K562 (cell line): Measurements from ENCODE around the gene NPB. TPM values are rescaled to one million over a fixed set of nuclear protein-coding genes. Genes with fewer than 3 reads are reported as not detected.
A peak's percentile ranks its signal among the peaks of the same experiment; 100 is the strongest.

ENCODE experiments used
- ATAC-seq: fragments of 200-7000 bp; cut with Tn5 transposase; 3 replicates; pipeline ENCODE4 v1.9.1; 2020; ENCODE audit warnings: moderate library complexity
- BruUV-seq: library from RNA; stranded (reverse); fragments of 400-500 nt; replicated peaks from 2 replicates; lab custom pipeline; 2021; lab: Mats Ljungman, UMichigan
- CTCF ChIA-PET: fragments of 300-600 bp; formaldehyde crosslinking; extraction: SDS; loops from one replicate; lab custom pipeline; 2021; ENCODE audit warnings: low intra/inter-chr PET ratio; lab: Yijun Ruan, JAX
- POLR2A ChIA-PET: fragments of 300-600, 350-650 bp; sonication (Branson Sonifier 250); formaldehyde crosslinking; extraction: SDS; loops from one replicate; lab custom pipeline; 2021; ENCODE audit warnings: antibody characterized with exemption, inconsistent platforms; lab: Yijun Ruan, JAX
- DNase-seq, 4 experiments: peaks; one replicate each; pipeline versions ENCODE4 v3.0.0 to v3.0.0-alpha.2; 2011 to 2018; ENCODE audit warnings: low spot score in 3 of 4, mixed read lengths in 3 of 4; ENCODE audit errors: extremely low read depth in 1 of 4
- FAIRE-seq: peaks from 2 replicates; lab custom pipeline; 2011; peaks lifted over from hg19 to GRCh38; lab: Jason Lieb, UNC
- H2AFZ ChIP-seq: 2 replicates; pipeline ENCODE4 v1.6.0; 2011; ENCODE audit warnings: low read depth, low read length, control low read depth, inconsistent platforms
- H3K27ac ChIP-seq: fragments of 200-600 bp; 3 replicates; pipeline ENCODE4 v1.8.0; 2011; ENCODE audit warnings: low read depth, mild to moderate bottlenecking, control low read depth, inconsistent platforms, low read length, moderate library complexity, mixed read lengths; ENCODE audit errors: extremely low read depth
- H3K27me3 ChIP-seq, 2 experiments: fragments of 300-600 bp in 1 of 2; 2 replicates in 1 of 2; 3 replicates in 1 of 2; pipeline versions ENCODE4 v1.6.0 to v1.8.0; 2011; ENCODE audit warnings: inconsistent platforms in 2 of 2, low read length in 2 of 2, mild to moderate bottlenecking in 1 of 2, mixed read lengths in 1 of 2, moderate library complexity in 1 of 2; ENCODE audit not compliant: control insufficient read depth in 2 of 2, insufficient read depth in 2 of 2
- H3K36me3 ChIP-seq: fragments of 300-600 bp; 3 replicates; pipeline ENCODE4 v1.8.0; 2011; ENCODE audit warnings: mild to moderate bottlenecking, low read length, inconsistent platforms; ENCODE audit not compliant: control insufficient read depth, insufficient read depth
- H3K4me1 ChIP-seq, 2 experiments: fragments of 200-600 bp in 1 of 2; replicated peaks in 1 of 2; 2 replicates in 1 of 2; 3 replicates in 1 of 2; pipeline versions ENCODE4 v1.5.1 to v1.8.0; 2011; ENCODE audit warnings: inconsistent platforms in 2 of 2, low read length in 2 of 2, mild to moderate bottlenecking in 1 of 2, mixed read lengths in 1 of 2, moderate library complexity in 1 of 2; ENCODE audit not compliant: control insufficient read depth in 2 of 2, insufficient read depth in 2 of 2
- H3K4me2 ChIP-seq: 2 replicates; pipeline ENCODE4 v1.6.1; 2011; ENCODE audit warnings: low read length, control low read depth, inconsistent platforms, mixed read lengths; ENCODE audit not compliant: insufficient read depth
- H3K4me3 ChIP-seq: fragments of 200-600 bp; sonication (generic), shearing (Covaris generic); 2 replicates; pipeline ENCODE4 v1.5.1; 2016; ENCODE audit warnings: control low read depth, inconsistent platforms
- H3K79me2 ChIP-seq: fragments of 200-600 bp; 3 replicates; pipeline ENCODE4 v1.8.0; 2011; ENCODE audit warnings: low read length, inconsistent platforms; ENCODE audit not compliant: control insufficient read depth, insufficient read depth
- H3K9ac ChIP-seq, 2 experiments: 2 replicates each; pipeline versions ENCODE4 v1.6.0 to v1.6.1; 2011; ENCODE audit warnings: low read depth in 2 of 2, low read length in 2 of 2, control low read depth in 1 of 2, inconsistent platforms in 1 of 2, mild to moderate bottlenecking in 1 of 2, mixed read lengths in 1 of 2; ENCODE audit not compliant: insufficient read depth in 1 of 2
- H3K9me1 ChIP-seq: one replicate; pipeline ENCODE4 v1.6.0; 2011; ENCODE audit warnings: inconsistent platforms, mild to moderate bottlenecking, low read length, moderate library complexity; ENCODE audit not compliant: control insufficient read depth, insufficient read depth
- H3K9me3 ChIP-seq: replicated peaks from 2 replicates; pipeline ENCODE4 v1.5.1; 2011; ENCODE audit warnings: low read depth, low read length, inconsistent platforms; ENCODE audit not compliant: control insufficient read depth, insufficient read depth
- H4K20me1 ChIP-seq: replicated peaks from 2 replicates; pipeline ENCODE4 v1.6.1; 2011; ENCODE audit warnings: low read length, inconsistent platforms, mixed read lengths; ENCODE audit not compliant: control insufficient read depth, insufficient read depth
- CXXC5 ChIP-seq: fragments of 250-450 bp; sonication (Bioruptor Pico); IDR thresholded peaks from 2 replicates; pipeline ENCODE4 v1.8.0; 2022; ENCODE audit warnings: inconsistent platforms, mild to moderate bottlenecking, moderate library complexity
- FOXJ2 ChIP-seq: fragments of 200-800 bp; sonication (Bioruptor generic); IDR thresholded peaks from 2 replicates; pipeline ENCODE4 v1.6.1; 2016; ENCODE audit warnings: missing genetic modification characterization, missing compliant biosample characterization
- GABPB1 ChIP-seq: sonication (generic); formaldehyde crosslinking; IDR thresholded peaks from 2 replicates; pipeline ENCODE4 v1.8.0; 2022; ENCODE audit warnings: mild to moderate bottlenecking, missing genetic modification reagents
- MTA3 ChIP-seq: fragments of 450-650 bp; formaldehyde crosslinking; IDR thresholded peaks from 2 replicates; pipeline ENCODE4 v1.6.1; 2017; ENCODE audit warnings: mild to moderate bottlenecking, borderline replicate concordance
- POLR2A ChIP-seq: fragments of 450-650 bp; conservative IDR thresholded peaks from 2 replicates; pipeline ENCODE4 v1.6.1; 2016
- POLR2AphosphoS2 ChIP-seq: IDR thresholded peaks from 2 replicates; pipeline ENCODE4 v1.6.1; 2012; ENCODE audit warnings: low read length, improper control_type of control experiment
- POLR2G ChIP-seq: fragments of 200-400 bp; formaldehyde crosslinking; IDR thresholded peaks from 2 replicates; pipeline ENCODE4 v1.6.1; 2017; ENCODE audit warnings: low read depth, mild to moderate bottlenecking, antibody characterized with exemption, low read length, moderate library complexity
- RBFOX2 ChIP-seq: fragments of 200-400 bp; formaldehyde crosslinking; IDR thresholded peaks from 2 replicates; pipeline ENCODE4 v1.6.1; 2017; ENCODE audit warnings: low read depth, mild to moderate bottlenecking, low read length, moderate library complexity
- SUPT5H ChIP-seq: fragments of 450-650 bp; IDR thresholded peaks from 2 replicates; pipeline ENCODE4 v1.6.1; 2016
- ZNF3 ChIP-seq: fragments of 250-450 bp; sonication (Bioruptor Pico); IDR thresholded peaks from 2 replicates; pipeline ENCODE4 v1.5.0; 2021; ENCODE audit warnings: mild to moderate bottlenecking, moderate library complexity
- ZNF57 ChIP-seq: fragments of 450-650 bp; formaldehyde crosslinking; IDR thresholded peaks from 2 replicates; pipeline ENCODE4 v1.4.0; 2020; ENCODE audit warnings: mild to moderate bottlenecking, moderate library complexity
- ZNF764 ChIP-seq: fragments of 250-450 bp; sonication (Bioruptor Pico); IDR thresholded peaks from 2 replicates; pipeline ENCODE4 v1.4.0; 2020; ENCODE audit warnings: low read depth, mild to moderate bottlenecking, moderate library complexity
- ZNF780A ChIP-seq: fragments of 250-450 bp; sonication (Bioruptor Pico); IDR thresholded peaks from 2 replicates; pipeline ENCODE4 v1.5.0; 2021; ENCODE audit warnings: mild to moderate bottlenecking
- WGBS: fragments of 100-300 bp; shearing (Covaris generic); methylation state at CpG from one replicate; pipeline ENCODE4 v1.1.6; 2016; ENCODE audit warnings: low coverage, mixed read lengths; ENCODE audit not compliant: insufficient coverage; ENCODE audit errors: missing lambda C conversion rate; 5-methylcytosine and 5-hydroxymethylcytosine counted together
- in situ Hi-C: fragments of 300-500 bp; cut with MboI; formaldehyde crosslinking; loops from 4 replicates; pipeline ENCODE4 v1.15.0; 2018; ENCODE audit warnings: inconsistent platforms, mixed read lengths
- intact Hi-C: fragments of 100-400 bp; cut with micrococcal nuclease; formaldehyde crosslinking; loops from 2 replicates; pipeline ENCODE4 v1.14.2; 2022
- polyA plus RNA-seq, 8 experiments: library from polyadenylated mRNA; depleted of rRNA in 4 of 8; stranded (reverse) in 5 of 8; unstranded in 3 of 8; fragments of >200 nt; fragmentation: Nextera tagmentation in 2 of 8; fragmentation: Illumina TruSeq in 1 of 8; extraction: Ambion mirVana in 2 of 8; extraction: Trizol in 1 of 8; gene quantifications; 2 replicates each; pipeline versions ENCODE4 v1.2.1 to v1.2.3, GENCODE V29; 2011 to 2014; ENCODE audit warnings: inconsistent platforms in 1 of 8, missing spikeins in 1 of 8
- total RNA-seq, 7 experiments: library from RNA; depleted of rRNA in 6 of 7; stranded (reverse); fragments of >200 nt in 6 of 7; fragmentation: Illumina TruSeq in 2 of 7; extraction: Trizol in 2 of 7; gene quantifications; 2 replicates each; pipeline versions ENCODE4 v1.2.1 to v1.2.3, GENCODE V29; 2011 to 2021; ENCODE audit warnings: low replicate concordance in 1 of 7
- TF ChIP-seq, protein P1 (sequence below): fragments of 250-450 bp; sonication (Bioruptor Pico); IDR thresholded peaks from 2 replicates; pipeline ENCODE4 v1.8.0; 2021; ENCODE audit warnings: moderate library complexity, mild to moderate bottlenecking, inconsistent platforms
- TF ChIP-seq, protein P2 (sequence below): fragments of 450-650 bp; conservative IDR thresholded peaks from 2 replicates; pipeline ENCODE4 v1.6.1; 2016; ENCODE audit warnings: missing genetic modification characterization, low read depth, mild to moderate bottlenecking, control low read depth, missing compliant biosample characterization

Gene NPB
- total and polyA plus RNA-seq, 9 of the 15 experiments (the other 6 are each of a cell fraction or from before 2014, with no cell fraction given) = 0.03 to 0.61 (median 0.14) TPM; not detected in 2

DNA sequence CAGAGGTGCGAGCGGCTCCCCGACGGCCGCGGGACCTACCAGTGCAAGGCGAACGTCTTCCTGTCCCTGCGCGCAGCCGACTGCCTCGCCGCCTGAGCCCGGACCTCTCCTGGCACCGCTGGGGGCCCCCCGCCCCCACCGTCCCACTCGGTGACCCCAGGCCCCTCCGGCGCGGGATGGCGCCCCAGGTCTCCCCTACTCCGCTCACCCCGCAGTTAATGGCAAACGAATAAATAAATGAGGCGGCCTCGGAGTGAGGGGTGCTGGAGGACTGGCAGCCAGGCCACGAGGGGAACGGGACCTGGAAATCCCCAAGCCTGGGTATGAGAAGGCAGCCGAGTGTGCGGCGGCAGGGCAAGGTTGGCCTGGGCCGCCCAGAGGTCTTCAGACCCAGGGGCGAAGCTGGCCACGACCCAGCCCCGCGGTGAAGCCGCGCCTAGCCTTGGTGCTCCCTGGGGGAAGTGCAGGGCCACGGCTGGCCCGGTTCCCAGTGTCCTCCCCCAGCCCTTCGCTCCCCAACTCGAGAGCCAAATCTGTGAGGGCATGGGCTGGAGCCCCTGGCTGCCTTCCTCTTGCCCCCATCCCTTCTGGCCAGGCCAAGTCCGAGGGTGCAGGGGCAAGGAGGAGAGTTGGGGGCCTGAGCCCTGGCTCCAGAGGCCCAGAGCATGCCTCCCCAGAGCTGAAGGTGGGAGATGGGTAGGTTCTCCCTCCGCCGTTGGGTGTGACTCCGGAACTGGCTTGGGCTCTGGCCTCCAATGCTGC, 796 bp downstream of the NPB start (continued):
- TF ChIP-seq RBFOX2 (peak; percentile 65), GABPB1 (CRISPR knock-in tag) (peak; percentile 43; the same call in 1 of the 2 replicates), FOXJ2 (tag) (no peak), POLR2G (peak; percentile 74), CXXC5 (CRISPR knock-in tag) (peak; percentile 14; the same call in 1 of the 2 replicates), SUPT5H (peak; percentile 36; the same call in 1 of the 2 replicates), ZNF780A (CRISPR knock-in tag) (0 out of 2 replicates have a peak, but pooled peaks have one; percentile 5), ZNF764 (CRISPR knock-in tag) (no peak), ZNF3 (CRISPR knock-in tag) (0 out of 2 replicates have a peak, but pooled peaks have one; percentile 59)
- TF ChIP-seq, protein P1, sequence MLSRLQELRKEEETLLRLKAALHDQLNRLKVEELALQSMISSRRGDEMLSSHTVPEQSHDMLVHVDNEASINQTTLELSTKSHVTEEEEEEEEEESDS (CRISPR knock-in tag) = no peak

DNA sequence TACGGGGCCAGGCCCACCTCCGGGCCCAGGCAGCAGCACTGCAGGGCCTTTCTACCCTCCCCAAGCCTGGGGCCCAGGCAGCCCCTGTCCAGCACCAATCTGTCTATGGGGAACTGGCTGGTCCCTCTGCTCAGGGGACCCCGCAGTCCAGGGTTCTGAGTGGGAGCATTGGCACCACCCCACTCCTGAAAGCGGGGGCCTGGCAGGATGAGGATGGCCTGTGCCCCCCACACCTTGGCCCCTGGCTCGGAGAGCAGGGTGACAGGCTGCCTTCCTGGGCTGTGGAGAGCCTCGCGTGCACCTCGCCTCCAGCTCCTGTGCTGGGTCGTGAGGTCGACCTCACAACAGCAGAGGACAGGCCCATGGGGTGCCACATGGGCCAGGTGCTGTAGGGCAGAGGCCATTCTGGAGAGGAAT, 1.4 kb downstream of the NPB start:
- Histone ChIP-seq H3K4me3 (no peak overlapping the region), H3K36me3 (peaks cover 74% of the 10 kb centered on the region; the same call in 2 of the 3 replicates), H3K9ac (peak overlapping the region in 1 of 2 experiments; percentile 68; a peak in 2 of 4 replicates), H2AFZ (no peak overlapping the region), H3K4me1 (peaks cover 10 to 92% of the 10 kb centered on the region in 2 experiments), H3K27me3 (no peaks in the 10 kb centered on the region), H3K9me3 (no peaks in the 10 kb centered on the region), H4K20me1 (peaks cover 5% of the 10 kb centered on the region; the same call in 1 of the 2 replicates), H3K4me2 (no peak overlapping the region), H3K79me2 (no peaks in the 10 kb centered on the region), H3K27ac (no peak overlapping the region), H3K9me1 (no peaks in the 10 kb centered on the region)
- ChIA-PET CTCF (no interaction called here), POLR2A (interaction anchor here (0.6 to 1.7 kb wide), 3 partner anchors 14 to 31 kb away, joined by 4 to 10 read pairs (median 6); no protein-coding TSS in a partner anchor)
- in situ Hi-C loops (no loop called here), intact Hi-C loops (no loop called here)
- FAIRE-seq (no peak), ATAC-seq (peak; percentile 4; the same call in 2 of the 3 replicates), DNase-seq (no peak)
- BruUV-seq = no TSS peak
- 80% methylated on average over 6 of the region's 10 CpGs for WGBS
- 0 out of 2 replicates have a peak, but pooled peaks have one; percentile 74 for TF ChIP-seq POLR2AphosphoS2
- no peak for TF ChIP-seq ZNF57 (CRISPR knock-in tag)
- TF ChIP-seq RBFOX2 = peak; percentile 45
- TF ChIP-seq, protein P2, sequence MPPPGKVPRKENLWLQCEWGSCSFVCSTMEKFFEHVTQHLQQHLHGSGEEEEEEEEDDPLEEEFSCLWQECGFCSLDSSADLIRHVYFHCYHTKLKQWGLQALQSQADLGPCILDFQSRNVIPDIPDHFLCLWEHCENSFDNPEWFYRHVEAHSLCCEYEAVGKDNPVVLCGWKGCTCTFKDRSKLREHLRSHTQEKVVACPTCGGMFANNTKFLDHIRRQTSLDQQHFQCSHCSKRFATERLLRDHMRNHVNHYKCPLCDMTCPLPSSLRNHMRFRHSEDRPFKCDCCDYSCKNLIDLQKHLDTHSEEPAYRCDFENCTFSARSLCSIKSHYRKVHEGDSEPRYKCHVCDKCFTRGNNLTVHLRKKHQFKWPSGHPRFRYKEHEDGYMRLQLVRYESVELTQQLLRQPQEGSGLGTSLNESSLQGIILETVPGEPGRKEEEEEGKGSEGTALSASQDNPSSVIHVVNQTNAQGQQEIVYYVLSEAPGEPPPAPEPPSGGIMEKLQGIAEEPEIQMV (tag) = no peak
- 0 out of 2 replicates have a peak, but pooled peaks have one; percentile 24 for TF ChIP-seq MTA3
- TF ChIP-seq POLR2A = 0 out of 2 replicates have a peak, but pooled peaks have one; percentile 10
